Lung (tissue), 12 donors: ENCODE results near the gene PTPRD. TPM values are rescaled to one million over a fixed set of nuclear protein-coding genes. Genes with fewer than 3 reads are reported as not detected.

Experiments used
- ATAC-seq: fragments of 200-7000 bp; cut with Tn5 transposase; one replicate; pipeline ENCODE4 v1.9.1; 2020; ENCODE audit warnings: moderate number of reproducible peaks; ENCODE audit not compliant: insufficient read depth, low FRiP score
- DNase-seq, 3 donors: peaks; one replicate each; pipeline ENCODE4 v3.0.0-alpha.2; 2013 to 2017
- H3K27ac ChIP-seq, 2 donors: one replicate each; pipeline ENCODE4 v1.5.1; 2013; ENCODE audit warnings: mild to moderate bottlenecking in 2 of 2, moderate library complexity in 2 of 2, control low read depth in 1 of 2, inconsistent platforms in 1 of 2, low read depth in 1 of 2, low read length in 1 of 2
- H3K27me3 ChIP-seq, 3 donors: one replicate each; pipeline ENCODE4 v1.5.1; 2013; ENCODE audit warnings: low read length in 2 of 3; ENCODE audit not compliant: control insufficient read depth in 3 of 3, insufficient read depth in 3 of 3
- H3K36me3 ChIP-seq, 4 donors: one replicate each; pipeline ENCODE4 v1.5.1; 2013; ENCODE audit warnings: low read length in 4 of 4, mild to moderate bottlenecking in 1 of 4, moderate library complexity in 1 of 4; ENCODE audit not compliant: control insufficient read depth in 4 of 4, insufficient read depth in 4 of 4
- H3K4me1 ChIP-seq, 5 donors: one replicate each; pipeline ENCODE4 v1.5.1; 2013; ENCODE audit warnings: low read length in 5 of 5, mild to moderate bottlenecking in 2 of 5, moderate library complexity in 1 of 5; ENCODE audit not compliant: control insufficient read depth in 5 of 5, insufficient read depth in 5 of 5
- H3K4me3 ChIP-seq: one replicate; pipeline ENCODE4 v1.5.1; 2013; ENCODE audit warnings: mild to moderate bottlenecking, control low read depth, moderate library complexity
- H3K9ac ChIP-seq, 2 donors: one replicate each; pipeline ENCODE4 v1.5.1; 2013; ENCODE audit warnings: low read length in 2 of 2, control low read depth in 1 of 2; ENCODE audit not compliant: insufficient read depth in 1 of 2
- H3K9me3 ChIP-seq, 4 donors: one replicate each; pipeline ENCODE4 v1.5.1; 2013; ENCODE audit warnings: low read length in 3 of 4, mild to moderate bottlenecking in 1 of 4, moderate library complexity in 1 of 4; ENCODE audit not compliant: control insufficient read depth in 4 of 4, insufficient read depth in 3 of 4
- CTCF ChIP-seq: IDR thresholded peaks from 2 replicates; pipeline ENCODE4 v1.5.1; 2012; ENCODE audit warnings: mild to moderate bottlenecking; ENCODE audit errors: control extremely low read depth, extremely low read depth
- WGBS, 2 donors: extraction: QIAGEN DNeasy Blood & Tissue Kit; methylation state at CpG; one replicate each; pipeline ENCODE4 v1.1.7; 2013; 5-methylcytosine and 5-hydroxymethylcytosine counted together
- polyA plus RNA-seq, 2 donors: library from polyadenylated mRNA; stranded (reverse); fragments of 200-250 nt; gene quantifications; one replicate each; pipeline ENCODE4 v1.2.1, GENCODE V29; 2013
- total RNA-seq, 2 donors: library from RNA; depleted of rRNA in 1 of 2; stranded (reverse); fragments of >200 nt in 1 of 2; gene quantifications; one replicate each; pipeline ENCODE4 v1.2.1, GENCODE V29; 2014 to 2021
- donor health status: control.
- donor health status: control.
- donor health status: Bipolar disorder and iron deficiency.
- donor health status: healthy.
- donor health status: DM: yes; HTN: yes; CAD: no.

PTPRD gene
- total and polyA plus RNA-seq, 4 donors: 1.9 to 145 (median 13.7) TPM

- Histone ChIP-seq H3K4me1 (no peaks in the 10 kb centered on the region), H3K36me3 (no peaks in the 10 kb centered on the region), H3K27ac (no peak overlapping the region), H3K27me3 (no peaks in the 10 kb centered on the region), H3K9ac (no peak overlapping the region), H3K9me3 (no peaks in the 10 kb centered on the region), H3K4me3 (no peak overlapping the region)
- TF ChIP-seq CTCF: no peak
- DNase-seq (no peak), ATAC-seq (no peak)
- 97% methylated on average over 7 of the region's 7 CpGs for WGBS, 2 donors
These were observed 1053.9 kb downstream of the PTPRD start for GRCh38 chr9:9558907-9559306.

- Histone ChIP-seq H3K4me3 (no peak overlapping the region), H3K9ac (no peak overlapping the region), H3K36me3 (no peaks in the 10 kb centered on the region), H3K4me1 (no peaks in the 10 kb centered on the region), H3K27ac (no peak overlapping the region), H3K27me3 (no peaks in the 10 kb centered on the region), H3K9me3 (no peaks in the 10 kb centered on the region)
- no peak for TF ChIP-seq CTCF
- DNase-seq (no peak), ATAC-seq (no peak)
- 78 to 80% methylated on average over 5 of the region's 5 CpGs for WGBS, 2 donors
These were observed 1054.9 kb downstream of the PTPRD start for GRCh38 chr9:9557804-9558334.

- no peaks in the 10 kb centered on the region for H3K9me3 ChIP-seq
- no peak for TF ChIP-seq CTCF
- no peaks in the 10 kb centered on the region for H3K4me1 ChIP-seq
- WGBS, 2 donors: 53 to 60% methylated on average over 4 of the region's 4 CpGs
- H3K36me3 ChIP-seq: no peaks in the 10 kb centered on the region
- H3K27me3 ChIP-seq: no peaks in the 10 kb centered on the region
- no peak overlapping the region for H3K4me3 ChIP-seq
- H3K27ac ChIP-seq: no peak overlapping the region
- ATAC-seq (no peak), DNase-seq (no peak)
- H3K9ac ChIP-seq: no peak overlapping the region
These were observed 1055.7 kb downstream of the PTPRD start for GRCh38 chr9:9556865-9557803.
